HUES64 (cell line): ENCODE results near the gene JAML. TPM values are rescaled to one million over a fixed set of nuclear protein-coding genes. Genes with fewer than 3 reads are reported as not detected.

Experiments
- H3K27ac ChIP-seq: 2 replicates; pipeline ENCODE4 v1.7.0; 2013; ENCODE audit warnings: low read depth, low read length, inconsistent platforms
- H3K27me3 ChIP-seq: 2 replicates; pipeline ENCODE4 v1.6.1; 2013; ENCODE audit warnings: mild to moderate bottlenecking, low read length; ENCODE audit not compliant: insufficient read depth
- H3K36me3 ChIP-seq: 2 replicates; pipeline ENCODE4 v1.6.1; 2013; ENCODE audit warnings: mild to moderate bottlenecking, low read length; ENCODE audit not compliant: insufficient read depth
- H3K4me1 ChIP-seq: 2 replicates; pipeline ENCODE4 v1.6.1; 2013; ENCODE audit warnings: mild to moderate bottlenecking, low read length, moderate library complexity; ENCODE audit not compliant: insufficient read depth
- H3K4me3 ChIP-seq: 2 replicates; pipeline ENCODE4 v1.5.1; 2013; ENCODE audit warnings: mild to moderate bottlenecking, low read length, moderate library complexity
- H3K9ac ChIP-seq: 2 replicates; pipeline ENCODE4 v1.6.1; 2013; ENCODE audit warnings: mild to moderate bottlenecking, low read depth, low read length
- H3K9me3 ChIP-seq: 2 replicates; pipeline ENCODE4 v1.6.1; 2013; ENCODE audit warnings: low read depth, low read length; ENCODE audit not compliant: insufficient read depth
- WGBS: fragments of 150-250, 120-280 bp; methylation state at CpG from one replicate; pipeline ENCODE4 v1.1.7; 2013; ENCODE audit warnings: missing lambda C conversion rate; 5-methylcytosine and 5-hydroxymethylcytosine counted together
- polyA plus RNA-seq, 2 experiments: library from polyadenylated mRNA; stranded (reverse); fragments of 50-300 nt; gene quantifications; one replicate each; pipeline ENCODE4 v1.2.3, GENCODE V29; 2013

Gene JAML, protein sequence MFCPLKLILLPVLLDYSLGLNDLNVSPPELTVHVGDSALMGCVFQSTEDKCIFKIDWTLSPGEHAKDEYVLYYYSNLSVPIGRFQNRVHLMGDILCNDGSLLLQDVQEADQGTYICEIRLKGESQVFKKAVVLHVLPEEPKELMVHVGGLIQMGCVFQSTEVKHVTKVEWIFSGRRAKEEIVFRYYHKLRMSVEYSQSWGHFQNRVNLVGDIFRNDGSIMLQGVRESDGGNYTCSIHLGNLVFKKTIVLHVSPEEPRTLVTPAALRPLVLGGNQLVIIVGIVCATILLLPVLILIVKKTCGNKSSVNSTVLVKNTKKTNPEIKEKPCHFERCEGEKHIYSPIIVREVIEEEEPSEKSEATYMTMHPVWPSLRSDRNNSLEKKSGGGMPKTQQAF
- 0.55 TPM for polyA plus RNA-seq (2013, experiment 1 of 2)
- 0.82 TPM for polyA plus RNA-seq (2013, experiment 2 of 2)

DNA sequence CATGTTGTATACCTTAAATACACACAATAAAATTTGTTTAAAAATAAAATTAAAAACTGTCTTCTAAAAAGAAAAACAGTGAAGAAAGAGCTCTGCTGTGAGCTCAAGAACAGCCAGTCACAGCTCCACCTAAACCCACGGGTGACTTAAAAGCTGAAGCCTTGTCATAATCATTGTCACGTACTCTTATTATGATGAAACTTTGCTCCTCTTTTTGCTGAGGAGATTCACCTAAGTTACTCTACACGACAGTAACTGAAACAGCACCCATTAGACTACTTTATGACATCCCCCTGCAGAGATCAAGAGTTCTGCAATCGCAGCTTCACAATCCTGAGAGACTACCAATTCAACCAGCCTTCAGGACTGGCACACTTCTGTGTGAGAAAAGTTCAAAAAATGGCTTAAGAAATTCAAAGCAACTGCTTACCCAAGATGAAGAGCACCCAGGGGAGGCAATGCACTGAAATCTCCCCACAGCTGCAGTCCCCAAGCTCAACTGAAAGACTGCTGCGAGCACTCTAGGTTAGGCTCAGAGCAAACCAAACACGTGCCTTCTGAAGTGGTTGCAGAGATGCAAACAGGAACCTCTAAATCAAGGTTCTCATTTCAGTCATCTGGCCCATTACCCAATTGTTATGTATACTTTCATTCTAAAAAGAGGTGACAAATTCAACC lies at the start of gene JAML:
TSS of gene JAML (minus strand) at position 501 of the 678 bp plus-strand sequence. CDS start 10,145 bp downstream, outside the sequence.
- 86% methylated on average over 6 of the region's 6 CpGs for WGBS
- Histone ChIP-seq H3K27ac (no peak within 1 kb of the TSS), H3K27me3 (peaks cover 3% of the 10 kb centered on the region; the same call in 1 of the 2 replicates), H3K4me3 (no peak within 1 kb of the TSS), H3K9ac (no peak within 1 kb of the TSS), H3K9me3 (no peaks in the 10 kb centered on the region), H3K4me1 (no peaks in the 10 kb centered on the region), H3K36me3 (no peaks in the 10 kb centered on the region)

- Histone ChIP-seq H3K27me3 (peaks cover 19% of the 10 kb centered on the region; the same call in 1 of the 2 replicates), H3K36me3 (no peaks in the 10 kb centered on the region), H3K27ac (no peak overlapping the region), H3K9ac (no peak overlapping the region), H3K9me3 (no peaks in the 10 kb centered on the region), H3K4me3 (no peak overlapping the region), H3K4me1 (peaks cover 6% of the 10 kb centered on the region; the same call in 1 of the 2 replicates)
- 100% methylated on average over 1 of the region's 2 CpGs for WGBS
Measured at GRCh38 chr11:118274186-118274585, 49.4 kb upstream of the JAML start.

- H3K36me3 ChIP-seq = no peaks in the 10 kb centered on the region
- peaks cover 36% of the 10 kb centered on the region for H3K27me3 ChIP-seq
- H3K4me3 ChIP-seq = no peak overlapping the region
- H3K4me1 ChIP-seq = no peaks in the 10 kb centered on the region
- no peak overlapping the region for H3K27ac ChIP-seq
- WGBS = 77% methylated on average over 2 of the region's 2 CpGs
- H3K9ac ChIP-seq = no peak overlapping the region
- no peaks in the 10 kb centered on the region for H3K9me3 ChIP-seq
Measured at GRCh38 chr11:118272001-118272400, 47.2 kb upstream of the JAML start.

DNA sequence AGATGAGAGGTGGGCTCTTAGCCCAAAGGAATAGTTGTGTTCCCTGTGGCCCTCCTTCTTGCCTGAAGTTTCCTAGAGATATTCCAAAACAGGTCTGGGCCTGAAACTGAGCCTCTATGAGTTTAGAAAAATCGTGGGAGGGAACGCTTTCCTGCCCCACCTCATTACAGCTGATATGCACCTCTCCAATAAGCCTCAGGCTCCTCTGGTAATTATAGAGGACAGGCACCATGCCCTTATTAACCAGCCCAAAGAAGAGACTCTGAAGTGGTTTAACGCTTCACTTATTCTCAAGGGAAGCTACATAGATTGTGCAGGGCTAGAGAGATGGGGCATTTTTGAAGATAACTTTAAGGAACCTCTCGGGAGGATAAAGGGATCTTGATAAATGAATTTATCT lies 42.7 kb upstream of the JAML start:
- peaks cover 78% of the 10 kb centered on the region for H3K27me3 ChIP-seq
- 98% methylated on average over 3 of the region's 4 CpGs for WGBS
- no peaks in the 10 kb centered on the region for H3K9me3 ChIP-seq
- no peak overlapping the region for H3K27ac ChIP-seq
- H3K4me3 ChIP-seq = no peak overlapping the region
- H3K9ac ChIP-seq = no peak overlapping the region
- peaks cover 22% of the 10 kb centered on the region for H3K4me1 ChIP-seq
- no peaks in the 10 kb centered on the region for H3K36me3 ChIP-seq

DNA sequence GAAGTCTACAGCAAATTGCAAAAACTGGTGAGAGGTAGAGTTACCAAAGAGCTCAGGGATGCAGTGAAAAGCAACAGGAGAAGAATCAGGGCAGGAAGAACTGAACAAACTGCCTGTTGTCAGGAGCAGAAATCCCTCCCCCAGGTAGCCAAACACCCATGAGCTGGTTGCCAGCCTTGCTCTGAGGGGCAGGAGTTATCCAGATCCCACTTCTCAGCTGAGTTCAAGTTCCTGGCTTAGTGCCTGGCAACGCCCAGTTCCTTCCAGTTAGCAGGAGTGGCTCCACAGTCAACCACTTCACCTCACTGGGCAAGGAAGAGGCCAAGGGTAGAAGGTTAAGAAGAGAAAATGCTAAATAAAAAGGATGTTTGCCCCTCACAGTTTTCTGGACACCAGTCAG lies 41.1 kb upstream of the JAML start:
- Histone ChIP-seq H3K4me3 (no peak overlapping the region), H3K27me3 (peaks cover 92% of the 10 kb centered on the region), H3K9me3 (no peaks in the 10 kb centered on the region), H3K4me1 (peaks cover 22% of the 10 kb centered on the region), H3K36me3 (no peaks in the 10 kb centered on the region), H3K9ac (no peak overlapping the region), H3K27ac (no peak overlapping the region)
- WGBS = no CpG with 5 or more reads among the region's 1 CpG

- Histone ChIP-seq H3K4me1 (peaks cover 22% of the 10 kb centered on the region), H3K36me3 (no peaks in the 10 kb centered on the region), H3K9me3 (no peaks in the 10 kb centered on the region), H3K27ac (no peak overlapping the region), H3K9ac (peak overlapping the region; percentile 54; the same call in 1 of the 2 replicates), H3K4me3 (peak overlapping the region; percentile 51), H3K27me3 (peaks cover 90% of the 10 kb centered on the region)
- 35% methylated on average over 13 of the region's 13 CpGs for WGBS
Measured at GRCh38 chr11:118264569-118265465, 40.0 kb upstream of the JAML start.

- no peaks in the 10 kb centered on the region for H3K9me3 ChIP-seq
- H3K4me3 ChIP-seq = peak within 1 kb of the TSS; percentile 51
- H3K4me1 ChIP-seq = peaks cover 22% of the 10 kb centered on the region
Measured at GRCh38 chr11:118263695-118264568, 39.1 kb upstream of the JAML start, which contains the start of gene MPZL2. Gene MPZL2 (minus strand): TSS chr11:118264297. CDS start chr11:118264153, 144 bp downstream.

DNA sequence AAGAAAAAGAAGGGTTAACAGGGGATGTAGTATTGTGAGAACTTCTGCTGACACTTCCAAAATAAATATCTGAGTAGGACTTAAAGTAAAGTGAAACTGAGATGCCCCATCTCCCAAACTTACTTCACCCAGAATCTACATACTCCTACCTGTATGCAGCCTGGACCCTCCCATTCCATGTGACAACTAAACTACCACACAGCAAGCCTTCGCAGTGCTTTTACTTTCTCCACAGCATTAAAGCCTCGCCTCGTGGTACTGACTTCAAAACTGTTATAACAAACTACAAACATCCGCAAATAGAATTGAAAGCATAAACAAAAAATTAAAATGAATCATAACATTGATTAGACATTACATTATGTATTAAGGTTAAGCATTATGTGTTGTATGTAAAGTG lies 38.3 kb upstream of the JAML start:
- no peaks in the 10 kb centered on the region for H3K36me3 ChIP-seq
- H3K9ac ChIP-seq = no peak overlapping the region
- peaks cover 22% of the 10 kb centered on the region for H3K4me1 ChIP-seq
- peaks cover 78% of the 10 kb centered on the region for H3K27me3 ChIP-seq
- 85% methylated on average over 3 of the region's 4 CpGs for WGBS
- no peak overlapping the region for H3K27ac ChIP-seq
- no peaks in the 10 kb centered on the region for H3K9me3 ChIP-seq
- H3K4me3 ChIP-seq = 0 out of 2 replicates have a peak overlapping the region, but pooled peaks have one; percentile 51

More at GRCh38 chr11:118263695-118264568, 39.1 kb upstream of the JAML start, which contains the start of gene MPZL2:
- peaks cover 84% of the 10 kb centered on the region for H3K27me3 ChIP-seq
- H3K27ac ChIP-seq = no peak within 1 kb of the TSS
- no peaks in the 10 kb centered on the region for H3K36me3 ChIP-seq
- WGBS = 11% methylated on average over 19 of the region's 19 CpGs
- H3K9ac ChIP-seq = peak within 1 kb of the TSS; percentile 54

GRCh38 chr11:118260353-118260752 lies 35.5 kb upstream of the JAML start:
- Histone ChIP-seq H3K4me1 (peaks cover 22% of the 10 kb centered on the region), H3K36me3 (no peaks in the 10 kb centered on the region), H3K9me3 (no peaks in the 10 kb centered on the region), H3K9ac (no peak overlapping the region), H3K27me3 (peaks cover 72% of the 10 kb centered on the region), H3K27ac (no peak overlapping the region), H3K4me3 (no peak overlapping the region)
- WGBS = 91% methylated on average over 3 of the region's 3 CpGs

DNA sequence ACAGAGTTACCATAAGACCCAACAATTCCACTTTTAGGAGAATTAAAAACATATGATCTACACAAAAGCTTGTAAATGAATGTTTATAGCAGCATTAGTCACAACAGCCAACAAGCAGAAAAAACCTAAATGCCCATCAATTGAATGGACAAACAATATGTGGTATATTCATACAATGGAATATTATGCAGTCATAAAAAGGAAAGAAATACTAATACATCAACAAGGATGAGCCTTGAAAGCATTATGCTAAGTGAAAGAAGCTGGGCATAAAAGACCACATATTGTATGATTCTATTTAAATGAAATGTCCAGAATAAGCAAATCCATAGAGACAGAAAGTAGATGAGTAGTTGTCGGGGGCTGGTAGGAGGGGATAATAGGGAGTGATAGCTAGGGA lies 34.3 kb upstream of the JAML start:
- Histone ChIP-seq H3K4me3 (no peak overlapping the region), H3K36me3 (no peaks in the 10 kb centered on the region), H3K4me1 (peaks cover 12% of the 10 kb centered on the region), H3K9ac (no peak overlapping the region), H3K9me3 (no peaks in the 10 kb centered on the region), H3K27ac (no peak overlapping the region), H3K27me3 (peaks cover 72% of the 10 kb centered on the region)
- 97% methylated on average over 1 of the region's 1 CpG for WGBS
